Measurements from ENCODE around the gene CACNA1C. TPM values are rescaled to one million over a fixed set of nuclear protein-coding genes. Genes with fewer than 3 reads are reported as not detected.

The CACNA1C gene
- total RNA-seq, result 10 to 100 TPM in 1 of 3 donors, 1 to 10 TPM in 2; 2.6 to 11.8 (median 9.5) TPM

- H3K4me1 ChIP-seq, result no peaks in the 10 kb centered on the region
These were observed at the start of gene CACNA1C for GRCh38 chr12:2052826-2053678. Gene CACNA1C (plus strand): TSS chr12:2052987. CDS start chr12:2053563, 576 bp downstream.

GRCh38 chr12:2003676-2004112, 49.1 kb upstream of the CACNA1C start:
- Histone ChIP-seq H3K4me3 (peak overlapping the region; percentile 95 to 96 (median 96)), H3K27me3 (no peaks in the 10 kb centered on the region), H3K4me1 (peaks cover 4 to 12% of the 10 kb centered on the region in 2 donors), H3K9me3 (no peaks in the 10 kb centered on the region), H3K36me3 (no peaks in the 10 kb centered on the region), H3K27ac (peak overlapping the region; percentile 93 to 96)
- intact Hi-C loops (cut with DNase I; ENCODE audit: low total_unique reads), result no loop called here
- DNase-seq (ENCODE audit: low spot score in 2 of 2), result no peak
- TF ChIP-seq POLR2AphosphoS5 (IDR thresholded peaks at IDR 0.05) (no peak), CTCF (IDR thresholded peaks at IDR 0.05) (no peak), POLR2A (IDR thresholded peaks at IDR 0.05) (no peak)

More at GRCh38 chr12:2052826-2053678, at the start of gene CACNA1C:
- TF ChIP-seq POLR2A (IDR thresholded peaks at IDR 0.05) (no peak), CTCF (IDR thresholded peaks at IDR 0.05) (no peak), POLR2AphosphoS5 (IDR thresholded peaks at IDR 0.05) (no peak)
- no peaks in the 10 kb centered on the region for H3K9me3 ChIP-seq
- peaks cover 0 to 18% of the 10 kb centered on the region in 2 donors for H3K27me3 ChIP-seq
- intact Hi-C loops (cut with DNase I; ENCODE audit: low total_unique reads), result no loop called here
- peak in 1 of 2 donors; percentile 35 for DNase-seq (ENCODE audit: low spot score in 2 of 2)
- H3K27ac ChIP-seq, result peak within 1 kb of the TSS; percentile 74 to 85
- no peaks in the 10 kb centered on the region for H3K36me3 ChIP-seq
- H3K4me3 ChIP-seq, result peak within 1 kb of the TSS; percentile 57 to 77 (median 58)

- peak; percentile 94 to 95 for DNase-seq (ENCODE audit: low spot score in 2 of 2)
- peak within 1 kb of the TSS; percentile 95 to 96 (median 96) for H3K4me3 ChIP-seq
- no peaks in the 10 kb centered on the region for H3K27me3 ChIP-seq
- peak; percentile 16 for TF ChIP-seq POLR2A (IDR thresholded peaks at IDR 0.05)
- TF ChIP-seq POLR2AphosphoS5 (IDR thresholded peaks at IDR 0.05), result peak; percentile 78 to 88 (median 87)
- no peak for TF ChIP-seq CTCF (IDR thresholded peaks at IDR 0.05)
- intact Hi-C loops (cut with DNase I; ENCODE audit: low total_unique reads), result no loop called here
- peaks cover 4 to 12% of the 10 kb centered on the region in 2 donors for H3K4me1 ChIP-seq
- H3K27ac ChIP-seq, result peak within 1 kb of the TSS; percentile 93 to 96
- H3K9me3 ChIP-seq, result no peaks in the 10 kb centered on the region
- H3K36me3 ChIP-seq, result no peaks in the 10 kb centered on the region
These were observed 48.5 kb upstream of the CACNA1C start, which contains the start of gene DCP1B for GRCh38 chr12:2004113-2004929. Gene DCP1B (minus strand): TSS chr12:2004457. CDS start chr12:2004431, 26 bp downstream.

GRCh38 chr12:2008677-2009076, 44.1 kb upstream of the CACNA1C start:
- H3K27ac ChIP-seq, result no peak overlapping the region
- TF ChIP-seq CTCF (IDR thresholded peaks at IDR 0.05), result no peak
- TF ChIP-seq POLR2A (IDR thresholded peaks at IDR 0.05), result no peak
- TF ChIP-seq POLR2AphosphoS5 (IDR thresholded peaks at IDR 0.05), result no peak

More at GRCh38 chr12:2008677-2009076, 44.1 kb upstream of the CACNA1C start:
- Histone ChIP-seq H3K4me3 (no peak overlapping the region), H3K36me3 (no peaks in the 10 kb centered on the region), H3K4me1 (no peaks in the 10 kb centered on the region), H3K27me3 (no peaks in the 10 kb centered on the region), H3K9me3 (no peaks in the 10 kb centered on the region)
- DNase-seq (ENCODE audit: low spot score in 2 of 2), result no peak
- intact Hi-C loops (cut with DNase I; ENCODE audit: low total_unique reads), result no loop called here
